H1 (cell line): ENCODE data around the gene GOLGB1. TPM values are rescaled to one million over a fixed set of nuclear protein-coding genes. Genes with fewer than 3 reads are reported as not detected.

Source experiments
- CTCF ChIA-PET: fragments of 300-600 bp; sonication (Branson Sonifier 250); formaldehyde crosslinking; loops from one replicate; lab custom pipeline; 2021; ENCODE audit not compliant: partially characterized antibody; lab: Charles Lee
- POLR2A ChIA-PET: fragments of 300-600 bp; sonication (Branson Sonifier 250); formaldehyde crosslinking; loops from one replicate; lab custom pipeline; 2021; ENCODE audit warnings: inconsistent platforms; ENCODE audit not compliant: partially characterized antibody; lab: Charles Lee
- DNase-seq, 2 experiments: peaks; one replicate each; pipeline versions ENCODE4 v3.0.0 to v3.0.0-alpha.2; 2010 to 2022; ENCODE audit warnings: low spot score in 2 of 2, low read depth in 1 of 2, mixed read lengths in 1 of 2
- FAIRE-seq: peaks from 2 replicates; lab custom pipeline; 2011; peaks lifted over from hg19 to GRCh38; lab: Jason Lieb, UNC
- H2AFZ ChIP-seq: 2 replicates; pipeline ENCODE4 v1.8.1; 2012; ENCODE audit warnings: low read length, inconsistent platforms
- H2AK5ac ChIP-seq: 2 replicates; pipeline ENCODE4 v1.6.1; 2013; ENCODE audit warnings: low read depth, low read length
- H2BK120ac ChIP-seq: replicated peaks from 2 replicates; pipeline ENCODE3; 2013; ENCODE audit warnings: low read depth, low read length, inconsistent platforms
- H2BK12ac ChIP-seq: 2 replicates; pipeline ENCODE4 v1.6.1; 2013; ENCODE audit warnings: low read depth, low read length
- H2BK15ac ChIP-seq: 2 replicates; pipeline ENCODE4 v1.6.1; 2013; ENCODE audit warnings: low read length
- H2BK20ac ChIP-seq: 2 replicates; pipeline ENCODE4 v1.6.1; 2013; ENCODE audit warnings: low read length
- H2BK5ac ChIP-seq: 2 replicates; pipeline ENCODE4 v1.6.1; 2013; ENCODE audit warnings: low read depth, low read length
- H3K14ac ChIP-seq: 2 replicates; pipeline ENCODE4 v1.6.1; 2013; ENCODE audit warnings: inconsistent platforms; ENCODE audit not compliant: insufficient read length
- H3K18ac ChIP-seq: 2 replicates; pipeline ENCODE4 v1.6.1; 2013; ENCODE audit warnings: low read length; ENCODE audit errors: extremely low read depth
- H3K23ac ChIP-seq: 2 replicates; pipeline ENCODE4 v1.6.1; 2013; ENCODE audit warnings: inconsistent platforms; ENCODE audit not compliant: insufficient read length
- H3K23me2 ChIP-seq: 2 replicates; pipeline ENCODE4 v1.6.1; 2013; ENCODE audit warnings: low read depth, low read length
- H3K27ac ChIP-seq: 2 replicates; pipeline ENCODE4 v1.6.1; 2011; ENCODE audit warnings: low read depth, low read length, inconsistent platforms
- H3K27me3 ChIP-seq, 4 experiments: replicated peaks in 1 of 4; 1 replicate in 1 of 4; 2 replicates in 3 of 4; pipeline versions ENCODE4 v1.6.1 to v1.8.1; 2011 to 2013; ENCODE audit warnings: low read length in 3 of 4, mild to moderate bottlenecking in 3 of 4, inconsistent platforms in 2 of 4, mixed read lengths in 2 of 4, moderate library complexity in 1 of 4; ENCODE audit not compliant: control insufficient read depth in 3 of 4, insufficient read depth in 3 of 4; ENCODE audit errors: extremely low read depth in 1 of 4
- H3K36me3 ChIP-seq, 4 experiments: 2 replicates each; pipeline versions ENCODE4 v1.6.1 to v1.8.1; 2011 to 2013; ENCODE audit warnings: mild to moderate bottlenecking in 4 of 4, low read length in 3 of 4, moderate library complexity in 2 of 4, control low read depth in 1 of 4, inconsistent platforms in 1 of 4; ENCODE audit not compliant: insufficient read depth in 4 of 4, control insufficient read depth in 2 of 4
- H3K4ac ChIP-seq: replicated peaks from 2 replicates; pipeline ENCODE3; 2013; ENCODE audit warnings: low read length, low read depth, mixed read lengths, inconsistent platforms; ENCODE audit not compliant: insufficient read length
- H3K4me1 ChIP-seq, 4 experiments: replicated peaks in 1 of 4; 1 replicate in 1 of 4; 2 replicates in 3 of 4; pipeline versions ENCODE4 v1.6.1 to v1.8.1; 2011 to 2013; ENCODE audit warnings: low read length in 3 of 4, inconsistent platforms in 2 of 4, mixed read lengths in 1 of 4; ENCODE audit not compliant: insufficient read depth in 4 of 4, control insufficient read depth in 3 of 4
- H3K4me2 ChIP-seq, 2 experiments: 2 replicates each; pipeline versions ENCODE4 v1.6.1 to v1.8.1; 2011 to 2013; ENCODE audit warnings: low read depth in 2 of 2, low read length in 2 of 2, control low read depth in 1 of 2, inconsistent platforms in 1 of 2, mild to moderate bottlenecking in 1 of 2; ENCODE audit not compliant: insufficient read depth in 1 of 2
- H3K4me3 ChIP-seq, 4 experiments: fragments of 200-600, 300-600 bp in 1 of 4; sonication (generic), shearing (Covaris generic), sonication (Bioruptor Twin) in 1 of 4; 2 replicates each; pipeline versions ENCODE4 v1.5.1 to v1.8.1; 2011 to 2016; ENCODE audit warnings: low read length in 4 of 4, low read depth in 3 of 4, control low read depth in 2 of 4, inconsistent platforms in 2 of 4, mild to moderate bottlenecking in 2 of 4, mixed read lengths in 1 of 4, moderate library complexity in 1 of 4; ENCODE audit not compliant: insufficient read depth in 2 of 4; ENCODE audit errors: extremely low read depth in 1 of 4
- H3K56ac ChIP-seq: replicated peaks from 2 replicates; pipeline ENCODE3; 2013; ENCODE audit warnings: low read depth, mild to moderate bottlenecking, mixed read lengths, low read length, inconsistent platforms; ENCODE audit not compliant: insufficient read length
- H3K79me1 ChIP-seq: 2 replicates; pipeline ENCODE4 v1.6.1; 2013; ENCODE audit warnings: low read depth, low read length, control low read depth
- H3K79me2 ChIP-seq, 2 experiments: 2 replicates each; pipeline versions ENCODE4 v1.6.1 to v1.8.1; 2012 to 2013; ENCODE audit warnings: low read length in 2 of 2, mild to moderate bottlenecking in 2 of 2, inconsistent platforms in 1 of 2; ENCODE audit not compliant: insufficient read depth in 2 of 2, control insufficient read depth in 1 of 2
- H3K9ac ChIP-seq, 4 experiments: replicated peaks in 1 of 4; 1 replicate in 1 of 4; 2 replicates in 3 of 4; pipeline versions ENCODE4 v1.6.1 to v1.8.1; 2011 to 2013; ENCODE audit warnings: low read depth in 3 of 4, low read length in 3 of 4, control low read depth in 2 of 4, mild to moderate bottlenecking in 2 of 4, moderate library complexity in 2 of 4, inconsistent platforms in 1 of 4; ENCODE audit errors: extremely low read depth in 1 of 4
- H3K9me3 ChIP-seq, 2 experiments: 2 replicates each; pipeline versions ENCODE4 v1.6.1 to v1.8.1; 2012 to 2013; ENCODE audit warnings: mild to moderate bottlenecking in 2 of 2, moderate library complexity in 2 of 2, control low read depth in 1 of 2, inconsistent platforms in 1 of 2, low read depth in 1 of 2, low read length in 1 of 2, mixed read lengths in 1 of 2; ENCODE audit not compliant: insufficient read depth in 2 of 2
- H4K20me1 ChIP-seq, 2 experiments: replicated peaks in 1 of 2; 2 replicates each; pipeline versions ENCODE3 to v1.8.1; 2011 to 2013; ENCODE audit warnings: inconsistent platforms in 2 of 2, low read length in 2 of 2, mild to moderate bottlenecking in 1 of 2; ENCODE audit not compliant: insufficient read depth in 2 of 2, control insufficient read depth in 1 of 2
- H4K5ac ChIP-seq: 2 replicates; pipeline ENCODE4 v1.6.1; 2013; ENCODE audit warnings: low read length, low read depth, mixed read lengths, inconsistent platforms; ENCODE audit not compliant: insufficient read length
- H4K8ac ChIP-seq: 2 replicates; pipeline ENCODE4 v1.8.0; 2013; ENCODE audit warnings: mild to moderate bottlenecking, moderate library complexity, low read length, inconsistent platforms; ENCODE audit not compliant: insufficient read depth; ENCODE audit errors: extremely low read depth
- H4K91ac ChIP-seq: replicated peaks from 2 replicates; pipeline ENCODE3; 2013; ENCODE audit warnings: low read length, mixed read lengths, inconsistent platforms; ENCODE audit not compliant: insufficient read length
- CHD1 ChIP-seq: IDR thresholded peaks from 2 replicates; pipeline ENCODE4 v1.6.1; 2012; ENCODE audit warnings: low read depth, low read length, improper control_type of control experiment
- KDM4A ChIP-seq: IDR thresholded peaks from one replicate; pipeline ENCODE4 v1.7.1; 2012; ENCODE audit warnings: low read depth, mild to moderate bottlenecking, moderate library complexity, low read length, inconsistent platforms; ENCODE audit not compliant: severe bottlenecking
- KDM5A ChIP-seq: fragments of 200-600 bp; IDR thresholded peaks from 2 replicates; pipeline ENCODE4 v1.7.1; 2012; ENCODE audit warnings: mild to moderate bottlenecking, low read length, inconsistent platforms, mixed read lengths
- POLR2AphosphoS5 ChIP-seq: IDR thresholded peaks from 2 replicates; pipeline ENCODE4 v1.6.1; 2011; ENCODE audit warnings: low read depth, low read length
- SAP30 ChIP-seq: fragments of 300-600 bp; sonication (generic); IDR thresholded peaks from 2 replicates; pipeline ENCODE4 v1.7.1; 2012; ENCODE audit warnings: low read length, moderate library complexity, mild to moderate bottlenecking, inconsistent platforms; ENCODE audit not compliant: insufficient read depth, insufficient replicate concordance
- SP4 ChIP-seq: IDR thresholded peaks from 2 replicates; pipeline ENCODE4 v1.6.1; 2012; ENCODE audit warnings: low read length, inconsistent platforms
- polyA plus RNA-seq, 7 experiments: library from polyadenylated mRNA; depleted of rRNA in 3 of 7; stranded (reverse) in 5 of 7; unstranded in 2 of 7; fragments of >200 nt in 5 of 7; fragments of 200-250 nt in 2 of 7; gene quantifications; 1 replicate in 5 of 7; 2 replicates in 1 of 7; 4 replicates in 1 of 7; pipeline versions ENCODE4 v1.2.1 to v1.2.3, GENCODE V29; 2011 to 2013; ENCODE audit warnings: missing spikeins in 2 of 7, mixed read lengths in 2 of 7
- total RNA-seq: library from RNA; stranded (reverse); fragmentation: NEBNext Ultra II Directional; extraction: Animal tissue kit (Norgen Biotek cat#: 25700); gene quantifications from 2 replicates; pipeline ENCODE4 v1.2.1, GENCODE V29; 2021

The GOLGB1 gene
- total and polyA plus RNA-seq, 2 of the 8 experiments (the other 6 are each of a cell fraction or from before 2014, with no cell fraction given): 5.9 to 28.5 TPM

GRCh38 chr3:121662742-121663141 is 86.8 kb downstream of the GOLGB1 start:
- no peaks in the 10 kb centered on the region for H4K20me1 ChIP-seq
- no peak overlapping the region for H3K18ac ChIP-seq
- H2AK5ac ChIP-seq: no peak overlapping the region
- no peak overlapping the region for H4K8ac ChIP-seq
- no peaks in the 10 kb centered on the region for H3K23me2 ChIP-seq
- H2BK15ac ChIP-seq: no peak overlapping the region
- H3K79me1 ChIP-seq: no peaks in the 10 kb centered on the region
- no peaks in the 10 kb centered on the region for H3K9me3 ChIP-seq
- no peak overlapping the region for H2BK12ac ChIP-seq
- no peak overlapping the region for H2AFZ ChIP-seq
- ChIA-PET POLR2A (interaction anchor here (0.8 to 1.2 kb wide), 3 partner anchors 9 to 69 kb away, joined by 3 read pairs; partner anchors contain the start of gene FBXO40), CTCF (interaction anchor here (0.7 kb wide), 1 partner anchor 114 kb away, joined by 3 read pairs; no protein-coding TSS in a partner anchor)
- FAIRE-seq (no peak), DNase-seq (no peak)
- H3K27ac ChIP-seq: no peak overlapping the region
- no peak overlapping the region for H3K14ac ChIP-seq
- no peak overlapping the region for H3K4me3 ChIP-seq
- no peaks in the 10 kb centered on the region for H3K27me3 ChIP-seq
- no peak overlapping the region for H3K4me2 ChIP-seq
- H4K5ac ChIP-seq: no peak overlapping the region
- no peak overlapping the region for H2BK20ac ChIP-seq
- peaks cover 0 to 10% (median 0%) of the 10 kb centered on the region in 4 experiments; a peak in 2 of 7 replicates for H3K4me1 ChIP-seq
- H2BK5ac ChIP-seq: no peak overlapping the region
- H3K36me3 ChIP-seq: peaks cover 2 to 27% (median 20%) of the 10 kb centered on the region in 4 experiments; a peak in 6 of 8 replicates
- no peak overlapping the region for H3K4ac ChIP-seq
- no peak overlapping the region for H2BK120ac ChIP-seq
- H3K56ac ChIP-seq: no peak overlapping the region
- no peaks in the 10 kb centered on the region for H3K79me2 ChIP-seq
- TF ChIP-seq SAP30 (no peak), KDM5A (no peak), KDM4A (no peak), POLR2AphosphoS5 (no peak), CHD1 (no peak), SP4 (no peak)
- no peak overlapping the region for H3K23ac ChIP-seq
- no peak overlapping the region for H4K91ac ChIP-seq
- H3K9ac ChIP-seq: no peak overlapping the region
